Uterus (tissue), 4 donors: ENCODE results near the gene NXT2. TPM values are rescaled to one million over a fixed set of nuclear protein-coding genes. Genes with fewer than 3 reads are reported as not detected.

Experiments
- DNase-seq, 2 donors: peaks; one replicate each; pipeline ENCODE4 v3.0.0-alpha.2; 2019 to 2020
- H3K27ac ChIP-seq, 2 donors: fragments of 200-600 bp; sonication (generic); 1 replicate in 1 of 2; 2 replicates in 1 of 2; pipeline ENCODE4 v1.5.1; 2016 to 2018
- H3K27me3 ChIP-seq, 2 donors: fragments of 200-600 bp; sonication (generic); one replicate each; pipeline ENCODE4 v1.5.1; 2018 to 2019; ENCODE audit warnings: control low read depth in 1 of 2
- H3K36me3 ChIP-seq, 2 donors: fragments of 200-600 bp; sonication (generic); one replicate each; pipeline ENCODE4 v1.5.1; 2019; ENCODE audit warnings: control low read depth in 1 of 2
- H3K4me1 ChIP-seq, 2 donors: fragments of 200-600 bp; sonication (generic); one replicate each; pipeline ENCODE4 v1.5.1; 2018 to 2019; ENCODE audit warnings: control low read depth in 1 of 2
- H3K4me3 ChIP-seq, 2 donors: fragments of 200-600 bp; sonication (generic); 1 replicate in 1 of 2; 2 replicates in 1 of 2; pipeline ENCODE4 v1.5.1; 2018 to 2019; ENCODE audit warnings: mild to moderate bottlenecking in 1 of 2
- H3K9me3 ChIP-seq, 2 donors: fragments of 200-600 bp; sonication (generic); one replicate each; pipeline ENCODE4 v1.5.1; 2019; ENCODE audit warnings: control low read depth in 1 of 2
- CTCF ChIP-seq, 4 experiments: fragments of 200-600 bp in 2 of 4; fragments of 450-650 bp in 2 of 4; sonication (generic) in 2 of 4; IDR thresholded peaks; one replicate each; pipeline ENCODE4 v1.5.1; 2016 to 2019; ENCODE audit warnings: antibody characterized with exemption in 4 of 4, mild to moderate bottlenecking in 2 of 4, moderate library complexity in 1 of 4
- POLR2A ChIP-seq, 2 donors: fragments of 450-650 bp; IDR thresholded peaks; one replicate each; pipeline ENCODE4 v1.6.1; 2016; ENCODE audit warnings: antibody characterized with exemption in 2 of 2, mild to moderate bottlenecking in 1 of 2, moderate library complexity in 1 of 2
- intact Hi-C: fragments of 100-400 bp; cut with DNase I; formaldehyde crosslinking; loops from one replicate; pipeline ENCODE4 v1.15.1; 2023; ENCODE audit warnings: low total_unique reads
- total RNA-seq, 4 donors: library from RNA; depleted of rRNA in 3 of 4; stranded (reverse); fragments of >200 nt in 3 of 4; gene quantifications; one replicate each; pipeline versions ENCODE4 v1.1.0 to v1.2.4, GENCODE V29; 2014 to 2023
- donor health status: DM: yes; HTN: yes; CAD: no.

NXT2 gene
- 10 to 100 TPM in 2 of 4 donors, 1 to 10 TPM in 2; 2.8 to 23.8 (median 9.4) TPM for total RNA-seq

- no peaks in the 10 kb centered on the region for H3K9me3 ChIP-seq
- intact Hi-C loops = no loop called here
- peak within 1 kb of the TSS; percentile 46 to 49 for H3K4me3 ChIP-seq
- peaks cover 0 to 7% of the 10 kb centered on the region in 2 donors for H3K27me3 ChIP-seq
- H3K27ac ChIP-seq = peak within 1 kb of the TSS; percentile 82 to 91
- H3K36me3 ChIP-seq = no peaks in the 10 kb centered on the region
- TF ChIP-seq CTCF (IDR thresholded peaks at IDR 0.05) = no peak
- TF ChIP-seq POLR2A (IDR thresholded peaks at IDR 0.05) = peak; percentile 29 to 71
- DNase-seq = peak; percentile 87 to 90
- H3K4me1 ChIP-seq = no peaks in the 10 kb centered on the region
These were observed at the start of gene NXT2 for GRCh38 chrX:109536439-109537323. Gene NXT2 (plus strand): TSS chrX:109536844. CDS start chrX:109537007, 163 bp downstream.

GRCh38 chrX:109487640-109488039, 49.0 kb upstream of the NXT2 start:
- H3K27ac ChIP-seq = no peak overlapping the region
- H3K36me3 ChIP-seq = no peaks in the 10 kb centered on the region
- no peaks in the 10 kb centered on the region for H3K4me1 ChIP-seq
- no peak overlapping the region for H3K4me3 ChIP-seq
- no peak for DNase-seq
- peaks cover 0 to 3% of the 10 kb centered on the region in 2 donors for H3K27me3 ChIP-seq
- no peak for TF ChIP-seq POLR2A (IDR thresholded peaks at IDR 0.05)
- TF ChIP-seq CTCF (IDR thresholded peaks at IDR 0.05) = no peak
- intact Hi-C loops = no loop called here
- no peaks in the 10 kb centered on the region for H3K9me3 ChIP-seq

- H3K27me3 ChIP-seq = peaks cover 0 to 3% of the 10 kb centered on the region in 2 donors
- no peaks in the 10 kb centered on the region for H3K4me1 ChIP-seq
- intact Hi-C loops = no loop called here
- H3K36me3 ChIP-seq = no peaks in the 10 kb centered on the region
- H3K4me3 ChIP-seq = no peak overlapping the region
- H3K27ac ChIP-seq = no peak overlapping the region
- TF ChIP-seq CTCF (IDR thresholded peaks at IDR 0.05) (no peak), POLR2A (IDR thresholded peaks at IDR 0.05) (no peak)
- H3K9me3 ChIP-seq = no peaks in the 10 kb centered on the region
- no peak for DNase-seq
These were observed 47.5 kb upstream of the NXT2 start for GRCh38 chrX:109489174-109489573.

DNA sequence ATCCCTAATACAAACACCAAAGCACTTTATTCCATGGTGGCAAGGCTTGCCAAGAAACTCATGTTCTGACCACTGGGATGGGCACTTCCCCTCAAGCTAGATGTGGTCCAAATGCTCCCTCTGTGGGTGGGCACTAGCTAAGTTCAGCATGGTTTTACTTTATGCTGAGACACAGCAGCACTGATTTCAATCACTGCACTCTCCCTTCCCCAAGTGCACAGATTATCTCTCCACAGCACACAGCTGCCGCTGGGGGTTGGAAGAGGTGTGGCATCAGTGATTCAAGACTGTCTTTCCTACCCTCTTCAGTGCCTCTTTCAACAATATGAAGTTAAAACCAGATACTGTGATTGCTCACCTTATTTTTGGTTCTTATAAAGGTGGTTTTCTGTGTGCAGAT, 38.2 kb upstream of the NXT2 start:
- no peak for DNase-seq
- intact Hi-C loops = no loop called here
- H3K4me3 ChIP-seq = no peak overlapping the region
- H3K36me3 ChIP-seq = no peaks in the 10 kb centered on the region
- TF ChIP-seq CTCF (IDR thresholded peaks at IDR 0.05) (no peak), POLR2A (IDR thresholded peaks at IDR 0.05) (no peak)
- no peak overlapping the region for H3K27ac ChIP-seq
- H3K9me3 ChIP-seq = no peaks in the 10 kb centered on the region
- no peaks in the 10 kb centered on the region for H3K4me1 ChIP-seq
- H3K27me3 ChIP-seq = no peaks in the 10 kb centered on the region

DNA sequence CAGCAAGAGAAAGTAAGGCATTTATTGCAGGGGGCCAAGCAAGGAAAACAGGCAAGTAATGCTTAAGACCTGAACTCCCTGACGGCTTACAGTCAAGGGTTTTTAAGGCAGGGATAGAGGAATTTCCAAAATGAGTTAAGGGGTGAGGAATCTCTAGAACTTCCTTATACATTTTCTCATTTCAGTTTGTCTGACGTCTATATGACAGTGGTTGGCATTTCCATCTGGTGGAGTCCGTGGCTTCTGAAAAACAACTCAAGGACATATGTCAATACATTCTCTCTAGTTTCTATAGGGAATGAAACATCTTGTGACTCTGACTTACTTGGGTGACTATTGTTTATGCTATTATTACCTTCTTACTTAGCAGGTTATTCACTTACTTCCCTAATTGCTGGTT, 35.5 kb upstream of the NXT2 start:
- Histone ChIP-seq H3K36me3 (no peaks in the 10 kb centered on the region), H3K27ac (no peak overlapping the region), H3K4me3 (no peak overlapping the region), H3K27me3 (peaks cover 0 to 8% of the 10 kb centered on the region in 2 donors), H3K4me1 (no peaks in the 10 kb centered on the region), H3K9me3 (no peaks in the 10 kb centered on the region)
- DNase-seq = no peak
- intact Hi-C loops = no loop called here
- TF ChIP-seq POLR2A (IDR thresholded peaks at IDR 0.05) (no peak), CTCF (IDR thresholded peaks at IDR 0.05) (no peak)
